Panc1 (cell line): ENCODE results near the gene ASXL1. TPM values are rescaled to one million over a fixed set of nuclear protein-coding genes. Genes with fewer than 3 reads are reported as not detected.

ENCODE experiments used
- ATAC-seq: fragments of 200-7000 bp; cut with Tn5 transposase; 2 replicates; pipeline ENCODE4 v1.9.1; 2020; ENCODE audit warnings: mild to moderate bottlenecking, moderate library complexity
- BruUV-seq: library from RNA; stranded (reverse); fragments of 400-500 nt; replicated peaks from 2 replicates; lab custom pipeline; 2021; lab: Mats Ljungman, UMichigan
- CTCF ChIA-PET: fragments of 300-600 bp; sonication (Branson Sonifier 250); formaldehyde crosslinking; loops from one replicate; lab custom pipeline; 2022; ENCODE audit warnings: antibody characterized with exemption; lab: Charles Lee
- POLR2A ChIA-PET: fragments of 300-600 bp; sonication (Branson Sonifier 250); formaldehyde crosslinking; loops from one replicate; lab custom pipeline; 2022; ENCODE audit warnings: antibody characterized with exemption; lab: Charles Lee
- DNase-seq: peaks from one replicate; pipeline ENCODE4 v3.0.0-alpha.2; 2010; ENCODE audit warnings: low read depth, low spot score
- H3K27ac ChIP-seq: 2 replicates; pipeline ENCODE4 v1.5.1; 2011; ENCODE audit warnings: mild to moderate bottlenecking, low read length, inconsistent platforms
- H3K27me3 ChIP-seq: fragments of 200-500 bp; sonication (Bioruptor generic); 2 replicates; pipeline ENCODE4 v1.6.0; 2014; ENCODE audit warnings: low read length, inconsistent platforms; ENCODE audit not compliant: control insufficient read depth, insufficient read depth
- H3K36me3 ChIP-seq: fragments of 200-500 bp; sonication (Bioruptor generic); 2 replicates; pipeline ENCODE4 v1.5.1; 2014; ENCODE audit warnings: inconsistent platforms, mild to moderate bottlenecking, low read length, moderate library complexity; ENCODE audit not compliant: control insufficient read depth, insufficient read depth
- H3K4me1 ChIP-seq: 2 replicates; pipeline ENCODE4 v1.5.1; 2011; ENCODE audit warnings: inconsistent platforms, mild to moderate bottlenecking, low read length, moderate library complexity; ENCODE audit not compliant: control insufficient read depth, insufficient read depth
- H3K4me3 ChIP-seq, 2 experiments: 2 replicates each; pipeline ENCODE4 v1.5.1; 2011 to 2012; ENCODE audit warnings: low read depth in 2 of 2, low read length in 2 of 2, mild to moderate bottlenecking in 2 of 2, inconsistent platforms in 1 of 2, moderate library complexity in 1 of 2
- H3K9me3 ChIP-seq: fragments of 200-500 bp; sonication (Bioruptor generic); 2 replicates; pipeline ENCODE4 v1.5.1; 2014; ENCODE audit warnings: low read depth, mild to moderate bottlenecking, inconsistent platforms, low read length, moderate library complexity; ENCODE audit not compliant: control insufficient read depth, insufficient read depth
- CTCF ChIP-seq: fragments of 450-650 bp; IDR thresholded peaks from 2 replicates; pipeline ENCODE4 v1.5.1; 2017; ENCODE audit warnings: mild to moderate bottlenecking
- POLR2AphosphoS5 ChIP-seq: IDR thresholded peaks from 2 replicates; pipeline ENCODE4 v1.6.1; 2012; ENCODE audit warnings: mild to moderate bottlenecking, low read depth, low read length, moderate library complexity
- SIN3A ChIP-seq: IDR thresholded peaks from 2 replicates; pipeline ENCODE4 v1.6.1; 2012; ENCODE audit warnings: low read depth, mild to moderate bottlenecking, low read length, moderate library complexity, borderline replicate concordance; ENCODE audit not compliant: insufficient read depth
- TCF7L2 ChIP-seq: IDR thresholded peaks from 2 replicates; pipeline ENCODE4 v1.6.1; 2011; ENCODE audit warnings: mild to moderate bottlenecking, low read depth, low read length, inconsistent platforms
- in situ Hi-C: cut with HindIII; loops from 2 replicates; pipeline ENCODE4 v1.10.0; 2016; ENCODE audit warnings: low sequenced_read_pairs, low pct_unique_long_range_greater_than_20kb
- intact Hi-C: fragments of 100-400 bp; cut with micrococcal nuclease; formaldehyde crosslinking; loops from one replicate; pipeline ENCODE4 v1.10.0; 2022; ENCODE audit not compliant: unreplicated experiment
- total RNA-seq: library from RNA; stranded (reverse); gene quantifications from one replicate; pipeline ENCODE4 v1.2.1, GENCODE V29; 2021; ENCODE audit not compliant: unreplicated experiment
- TF ChIP-seq, protein P1 (sequence below), 2 experiments: IDR thresholded peaks; 2 replicates each; pipeline ENCODE4 v1.6.1; 2011 to 2012; ENCODE audit warnings: low read depth in 2 of 2, control low read depth in 1 of 2, low read length in 1 of 2, mild to moderate bottlenecking in 1 of 2, moderate library complexity in 1 of 2; ENCODE audit not compliant: insufficient read depth in 1 of 2

Gene ASXL1
- total RNA-seq, 1 experiment from 2014 or later: 205 TPM

DNA sequence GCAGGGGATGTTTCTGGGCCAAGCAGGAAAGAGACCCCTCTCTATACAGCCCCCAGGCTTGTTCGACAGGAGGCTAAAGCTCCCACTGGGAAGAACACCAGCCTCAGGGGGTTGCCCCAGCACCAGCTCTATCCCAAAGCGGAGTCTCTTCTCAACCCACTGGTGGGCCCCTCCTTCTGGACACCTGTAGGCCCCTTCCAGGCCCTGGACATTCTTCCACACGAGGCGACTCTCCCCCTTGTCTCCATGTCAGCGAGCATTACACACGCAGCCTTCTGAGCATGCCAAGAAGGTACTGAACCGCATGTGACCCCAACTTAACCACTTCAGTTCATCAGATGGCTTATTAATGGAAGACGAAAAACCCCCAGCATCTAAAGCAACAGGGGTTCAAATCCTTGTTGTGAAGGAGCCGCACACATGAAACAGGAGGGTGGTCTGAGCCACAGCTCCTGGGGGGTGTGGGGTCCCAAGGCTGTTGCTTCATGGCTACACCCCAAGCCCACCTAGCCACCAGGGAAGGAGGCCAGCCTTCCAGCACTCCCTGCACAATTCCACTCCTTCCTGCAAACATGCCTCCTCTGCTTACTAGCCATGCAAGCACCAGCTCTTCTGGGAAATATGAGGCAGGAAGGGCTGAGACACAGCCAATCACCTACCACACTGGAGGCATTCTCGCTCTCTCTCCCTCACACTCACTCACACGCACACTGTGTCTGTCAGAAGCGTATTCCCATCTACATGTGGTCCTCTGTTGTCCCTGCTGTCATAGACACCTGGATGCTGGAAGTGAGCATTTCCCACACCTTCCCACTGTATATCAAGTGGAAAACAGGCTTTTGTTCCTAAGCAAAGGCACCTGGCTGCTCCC is 122.5 kb downstream of the ASXL1 start:
- DNase-seq (no peak), ATAC-seq (no peak)
- H3K27ac ChIP-seq: peak overlapping the region; percentile 65
- ChIA-PET POLR2A (interaction anchor here (0.6 kb wide), 1 partner anchor 20 kb away, joined by 4 read pairs; no protein-coding TSS in a partner anchor), CTCF (no interaction called here)
- no peaks in the 10 kb centered on the region for H3K27me3 ChIP-seq
- no peaks in the 10 kb centered on the region; the same call in 1 of the 2 replicates for H3K36me3 ChIP-seq
- no TSS peak for BruUV-seq
- no peaks in the 10 kb centered on the region for H3K9me3 ChIP-seq
- H3K4me1 ChIP-seq: peaks cover 53% of the 10 kb centered on the region
- intact Hi-C loops (no loop called here), in situ Hi-C loops (no loop called here)
- no peak overlapping the region for H3K4me3 ChIP-seq
- TF ChIP-seq, protein P1, sequence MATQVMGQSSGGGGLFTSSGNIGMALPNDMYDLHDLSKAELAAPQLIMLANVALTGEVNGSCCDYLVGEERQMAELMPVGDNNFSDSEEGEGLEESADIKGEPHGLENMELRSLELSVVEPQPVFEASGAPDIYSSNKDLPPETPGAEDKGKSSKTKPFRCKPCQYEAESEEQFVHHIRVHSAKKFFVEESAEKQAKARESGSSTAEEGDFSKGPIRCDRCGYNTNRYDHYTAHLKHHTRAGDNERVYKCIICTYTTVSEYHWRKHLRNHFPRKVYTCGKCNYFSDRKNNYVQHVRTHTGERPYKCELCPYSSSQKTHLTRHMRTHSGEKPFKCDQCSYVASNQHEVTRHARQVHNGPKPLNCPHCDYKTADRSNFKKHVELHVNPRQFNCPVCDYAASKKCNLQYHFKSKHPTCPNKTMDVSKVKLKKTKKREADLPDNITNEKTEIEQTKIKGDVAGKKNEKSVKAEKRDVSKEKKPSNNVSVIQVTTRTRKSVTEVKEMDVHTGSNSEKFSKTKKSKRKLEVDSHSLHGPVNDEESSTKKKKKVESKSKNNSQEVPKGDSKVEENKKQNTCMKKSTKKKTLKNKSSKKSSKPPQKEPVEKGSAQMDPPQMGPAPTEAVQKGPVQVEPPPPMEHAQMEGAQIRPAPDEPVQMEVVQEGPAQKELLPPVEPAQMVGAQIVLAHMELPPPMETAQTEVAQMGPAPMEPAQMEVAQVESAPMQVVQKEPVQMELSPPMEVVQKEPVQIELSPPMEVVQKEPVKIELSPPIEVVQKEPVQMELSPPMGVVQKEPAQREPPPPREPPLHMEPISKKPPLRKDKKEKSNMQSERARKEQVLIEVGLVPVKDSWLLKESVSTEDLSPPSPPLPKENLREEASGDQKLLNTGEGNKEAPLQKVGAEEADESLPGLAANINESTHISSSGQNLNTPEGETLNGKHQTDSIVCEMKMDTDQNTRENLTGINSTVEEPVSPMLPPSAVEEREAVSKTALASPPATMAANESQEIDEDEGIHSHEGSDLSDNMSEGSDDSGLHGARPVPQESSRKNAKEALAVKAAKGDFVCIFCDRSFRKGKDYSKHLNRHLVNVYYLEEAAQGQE (IDR thresholded peaks at IDR 0.05; ENCODE audit: insufficient read depth in 1 of 2, low read depth in 2 of 2, low read length in 1 of 2): no peak
- TF ChIP-seq SIN3A: no peak

- ChIA-PET CTCF (interaction anchor here (0.6 to 0.7 kb wide), 3 partner anchors 45 to 803 kb away, joined by 4 to 5 read pairs (median 5); no protein-coding TSS in a partner anchor), POLR2A (no interaction called here)
- Histone ChIP-seq H3K9me3 (no peaks in the 10 kb centered on the region), H3K27me3 (no peaks in the 10 kb centered on the region), H3K36me3 (no peaks in the 10 kb centered on the region; the same call in 1 of the 2 replicates), H3K4me3 (peak overlapping the region; percentile 66 to 67), H3K4me1 (peaks cover 45% of the 10 kb centered on the region), H3K27ac (peak overlapping the region; percentile 65)
- intact Hi-C loops: no loop called here
- no peak for ATAC-seq
- DNase-seq: no peak
- TF ChIP-seq POLR2AphosphoS5: no peak
- TF ChIP-seq SIN3A: no peak
- no peak for TF ChIP-seq CTCF
- TF ChIP-seq TCF7L2: no peak
- TF ChIP-seq, protein P1 (IDR thresholded peaks at IDR 0.05; ENCODE audit: insufficient read depth in 1 of 2, low read depth in 2 of 2, low read length in 1 of 2): no peak
- no TSS peak for BruUV-seq
- in situ Hi-C loops: no loop called here
These were observed 123.4 kb downstream of the ASXL1 start for GRCh38 chr20:32481311-32482142.
